NCI-H1694 (cell line): ENCODE results near the gene CORO7.
"Not testable (repeated sequence)": the region's sequence is repeated elsewhere in the genome, so short reads cannot be mapped to it uniquely, and the experiment has no call there.

Experiments used
- DNase-seq: peaks from one replicate; lab custom pipeline; 2025; lab: John Stamatoyannopoulos, UW

CORO7 gene

GRCh38 chr16:4336701-4337539, 79.5 kb downstream of the CORO7 start:
- DNase-seq: no peak

DNA sequence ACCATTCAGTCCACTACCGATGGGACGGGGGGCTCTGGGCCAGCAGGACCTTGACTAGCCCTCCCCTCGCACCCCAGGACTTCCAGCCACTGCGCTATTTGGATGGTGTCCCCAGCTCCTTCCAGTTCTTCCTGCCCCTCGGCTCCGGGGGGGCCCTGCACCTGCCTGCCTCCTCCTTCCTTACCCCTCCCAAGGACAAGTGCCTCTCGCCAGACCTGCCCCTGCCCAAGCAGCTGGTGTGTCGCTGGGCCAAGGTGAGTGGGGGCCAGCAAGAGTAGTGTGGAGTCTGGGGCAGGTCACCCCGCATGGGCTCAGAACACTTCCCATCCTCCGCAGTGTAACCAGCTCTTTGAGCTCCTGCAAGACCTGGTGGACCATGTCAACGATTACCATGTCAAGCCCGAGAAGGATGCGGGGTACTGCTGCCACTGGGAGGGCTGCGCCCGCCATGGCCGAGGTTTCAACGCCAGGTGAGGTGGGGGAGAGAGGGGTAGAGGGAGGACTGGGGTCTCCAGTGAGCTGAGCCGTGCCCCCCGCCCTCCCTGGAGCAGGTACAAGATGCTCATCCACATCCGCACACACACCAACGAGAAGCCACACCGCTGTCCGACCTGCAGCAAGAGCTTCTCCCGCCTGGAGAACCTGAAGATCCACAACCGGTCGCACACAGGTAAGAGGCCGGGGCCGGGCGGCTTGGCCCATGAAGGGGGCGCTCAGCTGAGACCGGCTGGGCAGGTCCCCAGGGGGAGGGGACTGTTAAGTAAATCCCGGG, 81.5 kb downstream of the CORO7 start:
- DNase-seq: no peak

DNA sequence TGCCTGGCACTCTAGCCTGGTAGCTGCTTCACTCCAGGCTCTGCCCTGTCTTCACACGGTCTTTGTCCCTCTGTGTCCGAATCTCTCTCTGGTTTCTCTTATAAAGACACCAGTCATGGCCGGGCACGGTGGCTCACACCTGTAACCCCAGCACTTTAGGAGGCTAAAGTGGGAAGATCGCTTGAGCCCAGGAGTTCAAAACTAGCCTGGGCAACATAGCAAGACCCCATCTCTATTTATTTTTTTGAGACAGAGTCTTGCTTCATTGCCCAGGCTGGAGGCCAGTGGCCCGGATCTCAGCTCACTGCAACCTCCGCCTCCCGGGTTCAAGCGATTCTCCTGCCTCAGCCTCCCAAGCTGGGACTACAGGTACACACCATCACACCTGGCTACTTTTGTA, 82.7 kb downstream of the CORO7 start:
- not testable (repeated sequence) for DNase-seq

GRCh38 chr16:4333308-4333638, 83.1 kb downstream of the CORO7 start:
- no peak for DNase-seq

DNA sequence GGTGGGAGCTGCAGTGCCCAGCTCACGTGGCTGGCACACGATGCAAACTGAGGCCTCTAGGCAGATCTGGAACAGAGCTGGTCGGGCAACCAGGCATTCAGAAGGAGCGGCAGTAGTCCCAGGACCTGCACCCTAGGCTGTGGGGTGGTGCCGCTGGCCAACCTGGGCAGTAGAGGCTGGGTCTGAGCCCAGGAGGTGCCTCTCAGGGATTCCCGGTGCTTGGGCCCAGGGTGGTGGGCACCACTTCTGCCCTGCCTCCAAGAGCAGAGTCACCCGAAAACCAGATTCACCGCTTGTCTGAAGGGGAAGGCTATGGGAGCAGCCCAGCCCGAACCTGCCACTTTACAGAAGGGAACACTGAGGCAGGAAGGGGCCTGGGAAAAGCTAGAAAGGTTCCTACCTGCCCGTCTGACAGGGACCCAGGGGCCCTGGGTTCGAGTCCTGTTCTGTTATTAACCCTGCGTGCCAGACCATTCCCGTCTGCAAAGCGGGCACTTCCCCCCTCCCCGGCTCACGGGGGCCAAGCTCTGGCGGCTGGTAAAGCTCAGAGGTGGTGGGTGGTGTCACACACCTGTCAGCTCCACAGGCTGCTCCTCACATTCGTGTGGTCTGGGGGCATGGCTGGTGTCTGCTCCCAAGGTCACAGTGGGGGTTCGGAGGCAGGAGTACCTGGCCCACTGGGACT, 83.6 kb downstream of the CORO7 start:
- no peak for DNase-seq

DNA sequence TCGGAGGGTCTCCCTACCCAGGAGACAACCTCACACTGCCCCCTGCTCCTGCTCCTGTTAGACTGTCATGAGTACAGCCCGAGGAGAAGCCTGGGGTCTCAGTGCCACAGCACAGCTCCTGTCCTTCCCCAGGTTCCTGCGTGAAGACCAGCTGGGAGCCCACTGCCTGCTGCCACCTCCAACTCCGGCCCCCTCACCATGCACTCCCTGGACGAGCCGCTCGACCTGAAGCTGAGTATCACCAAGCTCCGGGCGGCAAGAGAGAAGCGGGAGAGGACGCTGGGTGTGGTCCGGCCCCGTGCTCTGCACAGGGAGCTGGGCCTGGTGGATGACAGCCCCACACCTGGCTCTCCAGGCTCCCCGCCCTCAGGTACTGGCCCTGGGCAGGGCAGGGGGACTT, 84.3 kb downstream of the CORO7 start:
- DNase-seq: no peak

DNA sequence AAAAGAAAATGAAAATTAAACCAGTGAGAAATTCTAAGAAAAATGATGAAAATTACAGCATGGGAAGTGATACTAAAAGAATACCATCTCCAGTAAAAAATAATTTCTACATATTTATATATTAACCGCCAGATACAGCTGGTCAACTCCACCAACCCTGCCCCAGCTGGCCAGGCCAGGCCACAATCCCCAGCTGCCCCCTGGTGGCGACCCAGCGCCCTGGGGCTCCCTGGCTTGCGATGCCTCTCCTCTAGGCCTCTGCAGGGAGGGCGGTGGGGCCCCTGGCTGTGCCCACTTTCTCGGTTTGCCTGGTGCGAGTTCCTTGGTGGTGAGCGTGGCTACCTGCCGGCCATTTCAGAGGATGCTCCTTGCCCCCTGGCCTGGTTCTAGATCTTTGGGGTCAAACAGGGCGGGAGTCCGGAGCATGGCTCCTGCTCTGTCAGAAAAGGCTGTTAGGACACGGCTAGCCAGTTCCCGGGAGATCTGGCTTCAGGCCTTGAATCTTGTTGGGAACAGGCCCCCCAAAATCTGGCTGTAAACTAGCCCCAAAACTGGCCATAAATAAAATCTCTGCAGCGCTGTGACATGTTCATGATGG, 86.0 kb downstream of the CORO7 start:
- peak; percentile 16 for DNase-seq

- DNase-seq: no peak
These were observed 87.3 kb downstream of the CORO7 start for GRCh38 chr16:4328782-4329775.

DNA sequence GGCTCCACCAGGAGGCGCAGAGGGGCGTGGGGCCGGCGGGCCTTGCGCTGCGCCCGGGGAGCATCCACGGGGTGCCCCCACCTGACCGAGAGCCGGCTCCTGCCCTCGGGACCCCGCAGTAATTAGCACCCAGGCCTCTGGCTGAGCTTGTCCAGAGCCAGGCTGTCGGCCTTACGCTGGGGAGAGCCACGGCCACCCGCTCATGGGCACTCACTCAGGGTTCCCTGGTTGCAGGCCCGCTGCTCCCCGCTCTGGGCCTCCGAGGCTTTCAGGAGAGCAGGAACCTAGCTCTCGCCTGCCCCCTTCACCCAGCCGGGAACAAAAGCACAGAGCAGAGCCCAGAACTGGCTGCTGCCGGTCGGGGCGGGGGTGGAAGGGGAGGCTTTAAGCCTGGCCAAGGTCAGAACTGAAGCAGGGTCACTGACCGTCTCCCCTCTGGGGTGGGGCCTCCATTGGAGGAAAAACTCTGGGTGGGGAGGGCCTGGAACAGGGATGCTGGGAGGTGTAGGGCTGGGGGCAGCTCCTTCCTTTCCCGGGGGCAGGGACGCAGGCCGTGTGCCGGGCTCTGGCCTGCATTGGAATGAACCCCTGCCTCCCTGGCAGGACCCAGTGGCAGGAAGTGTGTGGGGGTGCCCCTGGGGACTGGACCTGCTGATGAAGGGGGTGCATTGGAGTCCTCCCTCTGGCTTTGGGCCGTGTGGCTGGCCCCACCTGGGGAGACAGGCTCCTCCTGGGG, 88.2 kb downstream of the CORO7 start:
- no peak for DNase-seq

DNA sequence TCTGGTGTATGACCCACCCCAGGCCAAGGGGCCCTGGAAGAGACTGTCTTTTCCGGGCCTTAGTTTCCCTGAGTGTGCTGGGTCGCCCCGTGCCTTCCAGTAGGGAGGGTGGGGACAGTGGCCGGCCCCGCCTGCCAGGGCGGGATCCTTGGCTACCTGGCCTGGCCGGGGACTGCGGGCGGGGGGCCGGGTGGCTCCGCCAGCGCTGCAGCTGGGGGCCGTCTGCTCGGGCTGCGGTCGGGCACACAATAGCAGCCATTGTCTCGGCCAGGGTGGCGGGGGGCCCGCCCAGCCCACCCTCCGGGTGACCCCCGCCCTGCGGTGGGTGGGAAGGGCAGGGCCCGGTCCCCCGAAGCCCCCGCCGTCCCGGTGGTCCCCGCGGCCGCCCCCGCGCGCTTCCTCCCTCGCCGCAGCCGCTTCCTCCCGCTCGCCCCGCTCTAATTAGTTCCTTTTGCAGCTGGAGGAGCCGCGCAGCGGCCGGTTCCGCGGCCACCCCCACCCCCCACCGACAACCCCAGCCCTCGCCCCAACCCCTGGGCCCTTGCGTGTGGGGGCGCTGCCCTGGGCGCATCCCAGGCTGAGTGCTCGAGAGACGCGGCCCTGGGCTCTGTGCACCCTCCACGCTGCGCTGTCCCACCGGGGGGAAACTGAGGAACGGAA, 88.9 kb downstream of the CORO7 start:
- DNase-seq: no peak

DNA sequence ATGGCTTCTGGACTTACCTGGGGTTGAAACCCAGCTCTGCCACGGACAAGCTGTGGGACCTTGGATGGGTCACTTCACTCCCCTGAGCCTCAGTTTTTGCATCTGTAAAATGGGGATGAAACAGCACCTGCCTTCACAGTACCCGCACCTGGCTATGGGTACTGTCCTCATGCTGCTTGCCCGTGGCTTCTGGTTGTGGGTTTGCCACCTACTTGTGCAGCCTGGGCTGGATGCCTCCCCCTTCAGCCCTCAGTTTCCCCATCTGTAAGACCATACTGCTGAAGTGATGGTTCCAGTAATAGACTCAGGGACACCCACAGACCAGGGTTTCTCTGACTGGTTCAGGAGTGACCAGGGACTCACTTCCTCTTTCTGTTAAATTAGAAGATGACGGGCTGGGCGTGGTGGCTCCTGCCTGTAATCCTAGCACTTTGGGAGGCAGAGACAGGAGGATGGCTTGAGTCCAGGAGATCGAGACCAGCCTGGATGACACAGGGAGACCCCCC, 91.1 kb downstream of the CORO7 start:
- DNase-seq: no peak

DNA sequence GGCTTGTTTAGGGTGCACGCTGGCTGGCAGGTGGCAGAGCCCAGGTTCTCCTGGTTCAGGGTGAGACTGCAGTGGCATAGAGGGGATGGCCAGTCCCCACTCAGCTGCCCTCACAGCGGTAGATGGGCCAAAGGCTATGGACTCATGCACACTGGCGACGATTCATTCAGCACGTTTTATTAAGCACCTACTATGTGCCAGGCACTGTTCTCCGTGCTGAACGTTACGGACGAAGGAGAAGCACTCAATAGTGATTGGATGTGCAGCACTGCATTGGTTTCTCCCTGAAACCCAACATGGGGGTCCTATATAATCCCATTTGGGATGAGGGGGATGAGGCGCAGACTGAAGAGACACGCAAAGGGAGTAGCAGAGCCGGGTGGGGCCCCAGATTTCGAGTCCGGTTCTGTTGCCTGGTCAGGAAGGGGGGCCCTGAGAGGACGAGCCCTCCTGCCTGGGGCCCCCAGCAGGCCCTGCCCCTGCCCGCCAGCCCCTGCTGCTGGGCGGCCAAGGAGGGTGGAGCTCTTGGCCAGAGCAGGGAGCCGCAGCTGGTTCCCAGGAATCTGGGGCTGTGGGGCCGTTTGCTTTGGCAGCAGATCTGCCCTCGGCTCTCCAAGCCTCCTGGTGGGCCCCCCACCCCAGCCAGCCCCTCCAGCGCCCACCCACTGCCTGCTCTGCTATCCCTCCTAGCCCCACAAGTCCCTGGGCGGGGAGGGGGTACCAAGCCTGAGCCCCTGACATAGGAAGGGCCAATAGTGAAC, 91.7 kb downstream of the CORO7 start:
- DNase-seq: no peak

GRCh38 chr16:4323845-4324488, 92.4 kb downstream of the CORO7 start:
- no peak for DNase-seq

- DNase-seq: no peak
These were observed 93.1 kb downstream of the CORO7 start for GRCh38 chr16:4323071-4323844.

GRCh38 chr16:4322121-4323052, 94.0 kb downstream of the CORO7 start:
- no peak for DNase-seq

DNA sequence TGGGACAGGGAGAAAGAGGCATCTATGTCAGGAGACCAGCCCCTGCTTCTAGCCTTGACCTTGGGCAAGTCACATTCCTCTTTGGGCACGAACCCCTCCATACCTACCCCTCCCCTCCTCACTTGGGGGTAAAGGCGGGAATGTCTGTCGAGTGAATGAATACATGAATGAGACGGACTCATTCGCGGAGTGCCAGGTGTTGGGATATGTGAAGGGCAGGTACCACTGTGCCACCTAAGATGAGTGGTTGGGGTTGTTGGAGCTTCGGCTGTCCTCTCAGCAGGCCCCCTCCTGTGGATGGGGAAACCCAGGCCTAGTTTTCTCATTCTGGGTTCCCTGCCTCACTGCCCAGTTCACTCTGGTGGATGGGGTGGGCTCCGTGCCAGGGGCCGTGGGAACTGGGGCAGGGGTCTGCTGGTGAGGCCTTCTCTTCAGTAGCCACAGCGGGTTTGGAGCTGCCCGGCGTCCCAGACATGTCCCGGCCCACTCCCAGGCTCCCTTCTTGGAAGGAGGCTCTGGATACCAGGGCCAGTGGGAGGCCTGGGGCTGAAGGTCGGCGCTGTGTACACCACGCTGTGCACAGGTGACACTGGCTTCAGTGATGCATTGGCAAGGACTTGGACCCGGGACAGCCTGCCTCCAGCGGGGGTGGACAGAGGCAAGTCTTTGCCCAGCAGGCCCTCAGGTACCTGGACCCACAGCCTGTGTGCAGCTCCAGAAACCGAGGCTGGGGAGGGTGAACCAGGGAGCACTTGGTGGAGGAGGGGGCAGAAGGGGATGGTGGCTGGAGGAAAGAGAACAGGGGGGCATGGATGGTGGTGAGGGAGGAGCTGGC, 94.9 kb downstream of the CORO7 start:
- DNase-seq: no peak
